HG03095 (cell line): Measurements from ENCODE around the gene JARID2.

Experiments used
- ATAC-seq: cut with Tn5 transposase; IDR thresholded peaks from one replicate; pipeline ENCODE4 v1.9.1; 2021; ENCODE audit warnings: moderate library complexity; ENCODE audit not compliant: unreplicated experiment

JARID2 gene

GRCh38 chr6:15330174-15330944 is 84.5 kb downstream of the JARID2 start:
- no peak for ATAC-seq

GRCh38 chr6:15331143-15331542 is 85.3 kb downstream of the JARID2 start:
- no peak for ATAC-seq

DNA sequence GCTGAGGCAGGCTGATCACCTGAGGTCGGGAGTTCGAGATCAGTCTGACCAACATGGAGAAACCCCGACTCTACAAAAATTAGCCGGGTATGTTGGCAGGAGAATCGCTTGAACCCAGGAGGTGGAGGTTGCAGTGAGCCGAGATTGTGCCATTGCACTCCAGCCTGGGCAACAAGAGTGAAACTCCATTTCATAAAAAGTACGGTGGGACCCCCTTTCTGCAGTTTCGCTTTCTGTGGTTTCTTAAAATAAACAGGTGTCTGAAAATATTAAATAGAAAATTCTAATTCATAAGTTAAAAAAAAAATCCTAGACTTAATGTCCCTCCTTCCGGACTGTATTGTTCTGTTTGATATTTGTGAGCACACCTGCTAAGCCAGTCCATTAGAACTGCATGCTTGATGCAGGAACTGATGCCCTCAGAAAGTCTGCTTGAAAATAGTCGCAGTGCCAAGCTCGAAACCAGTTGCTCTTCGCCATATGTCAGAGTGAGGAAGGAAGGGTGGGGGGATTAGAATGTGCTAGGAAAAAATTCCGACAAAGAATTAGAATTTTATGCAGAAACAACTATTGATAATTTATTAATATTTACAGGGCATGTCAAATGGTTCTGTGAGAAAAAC is 85.9 kb downstream of the JARID2 start:
- no peak for ATAC-seq

DNA sequence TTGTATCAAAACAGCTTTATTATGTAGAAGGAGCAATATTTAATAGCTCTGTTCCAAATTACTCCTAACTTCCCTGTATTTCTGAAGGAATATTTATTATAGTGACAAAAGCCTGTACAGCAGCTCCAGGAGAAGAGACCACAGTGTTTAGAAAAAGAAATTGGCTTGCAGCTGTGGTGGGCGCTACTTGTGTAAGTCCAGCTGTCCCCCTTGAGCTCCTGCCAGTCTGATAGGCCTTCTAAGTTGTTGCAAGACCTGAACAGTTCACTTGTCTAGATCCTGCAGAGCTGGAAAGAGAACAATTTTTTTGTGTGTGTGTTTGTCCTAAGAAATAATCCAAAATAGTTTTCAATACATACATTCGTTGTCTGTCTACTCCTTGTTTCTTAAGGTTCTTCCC is 86.6 kb downstream of the JARID2 start:
- ATAC-seq, result no peak

DNA sequence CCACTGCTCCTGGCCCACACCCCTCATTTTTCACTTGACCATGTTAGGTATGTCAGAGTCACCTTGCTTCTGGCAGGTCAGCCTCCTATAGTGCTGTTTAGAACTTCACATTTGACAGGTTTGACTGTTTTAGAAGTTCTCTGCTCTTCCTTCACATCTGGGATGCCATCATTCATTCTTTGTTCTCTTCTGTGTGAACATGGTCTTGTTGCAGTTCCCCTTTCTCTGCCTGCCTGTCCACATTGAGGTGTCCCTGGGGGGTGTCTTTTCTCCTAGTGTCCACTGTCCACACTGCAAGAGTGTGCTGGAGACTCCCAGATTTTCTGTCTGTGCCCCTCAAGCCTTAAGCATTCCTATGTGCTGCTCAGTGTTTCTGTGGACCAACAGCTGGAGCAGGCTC is 89.5 kb downstream of the JARID2 start:
- no peak for ATAC-seq

- ATAC-seq, result no peak
Observed at GRCh38 chr6:15335916-15336315, 90.0 kb downstream of the JARID2 start.

DNA sequence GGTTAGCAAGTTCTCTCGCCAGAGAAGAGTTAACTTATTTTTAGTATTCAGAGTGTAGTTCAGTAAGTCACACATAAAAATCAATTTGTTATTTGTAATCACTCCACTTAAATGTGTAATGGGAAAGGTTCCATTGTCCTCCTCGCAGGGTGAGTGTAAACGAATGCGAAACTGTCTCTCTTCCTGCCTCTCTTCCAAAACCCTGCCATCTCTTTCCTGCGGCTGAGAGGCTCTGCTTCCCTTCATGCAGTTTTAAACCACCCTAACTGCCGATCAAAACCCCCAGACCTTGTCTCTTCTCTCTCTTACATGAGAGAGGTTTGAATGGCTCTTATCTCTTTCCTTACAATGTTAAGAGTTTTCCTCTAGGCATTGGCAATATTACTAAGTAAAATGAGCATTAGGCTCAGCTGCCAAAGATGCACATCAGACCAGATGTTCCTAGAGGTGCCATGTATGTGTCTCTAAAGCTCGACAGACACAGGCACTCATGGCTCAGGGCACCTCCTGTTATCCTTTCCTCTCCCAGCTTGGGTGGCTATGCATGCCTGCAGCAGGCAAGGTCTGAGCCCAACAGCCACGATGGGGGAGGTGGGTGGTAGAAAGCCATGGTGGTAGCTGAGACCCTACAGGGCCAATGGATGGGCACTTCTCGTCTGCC is 91.2 kb downstream of the JARID2 start:
- no peak for ATAC-seq

DNA sequence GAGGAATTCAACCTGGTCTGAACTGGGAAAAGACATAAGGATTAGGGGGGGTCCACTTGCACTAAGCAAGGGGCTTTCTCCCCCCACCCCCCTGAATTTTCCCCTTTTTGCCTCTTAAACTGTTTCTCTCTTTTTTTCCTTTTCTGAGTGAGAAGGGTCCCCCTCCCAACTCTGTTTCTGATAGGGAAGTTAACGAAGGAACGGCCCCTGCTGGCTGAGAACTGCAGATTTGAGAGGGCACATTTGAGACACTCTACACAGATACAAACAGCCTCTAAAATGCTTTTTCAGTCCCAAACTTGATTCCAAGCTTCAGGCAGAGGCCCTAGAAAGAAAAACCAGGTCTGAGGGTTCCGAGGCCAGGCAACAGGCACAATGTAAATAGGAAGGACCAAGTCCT is 91.7 kb downstream of the JARID2 start:
- ATAC-seq, result no peak

DNA sequence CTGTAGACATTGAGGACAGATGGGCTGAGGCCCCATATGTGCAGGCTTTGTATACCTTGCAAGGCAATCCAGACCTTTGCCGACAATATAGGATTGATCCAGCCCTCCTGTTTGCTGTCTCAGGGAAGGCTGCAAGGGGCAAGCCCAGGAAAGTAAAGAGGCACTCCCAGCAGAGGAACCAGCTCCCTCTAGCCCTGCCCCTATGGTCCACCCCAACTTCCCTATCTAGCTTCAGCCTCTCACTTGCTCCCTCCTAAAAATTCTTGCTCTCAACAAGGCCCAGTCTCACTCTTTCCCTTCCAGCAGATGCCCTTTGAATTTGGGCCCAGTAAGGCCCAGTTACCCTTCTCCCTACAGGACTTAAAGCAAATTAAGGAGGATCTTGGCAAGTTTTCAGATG is 92.6 kb downstream of the JARID2 start:
- ATAC-seq, result no peak

- no peak for ATAC-seq
Observed at GRCh38 chr6:15339081-15339480, 93.2 kb downstream of the JARID2 start.

DNA sequence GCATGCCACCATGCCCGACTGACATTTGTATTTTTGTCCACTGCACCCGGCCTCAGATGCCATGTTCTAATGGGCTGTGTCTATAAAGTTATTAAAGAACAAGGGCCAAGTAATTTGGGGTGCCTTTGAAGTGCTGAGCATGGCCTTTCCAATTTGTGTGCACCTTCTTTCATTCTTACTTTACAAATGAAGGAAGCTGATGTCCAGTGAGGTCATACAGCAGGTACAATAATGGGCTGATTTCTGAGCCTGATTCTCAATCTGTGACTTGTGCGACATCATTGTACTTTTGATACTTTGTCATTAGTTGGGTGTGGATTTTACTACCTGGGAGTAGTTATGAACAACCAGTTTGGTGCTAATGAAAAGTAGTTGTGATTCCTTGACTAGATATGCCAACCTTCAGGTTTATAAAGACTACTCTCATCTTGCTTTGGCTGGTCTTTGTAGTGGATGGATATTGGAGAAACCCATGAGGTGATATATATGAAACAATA is 94.3 kb downstream of the JARID2 start:
- ATAC-seq, result no peak

DNA sequence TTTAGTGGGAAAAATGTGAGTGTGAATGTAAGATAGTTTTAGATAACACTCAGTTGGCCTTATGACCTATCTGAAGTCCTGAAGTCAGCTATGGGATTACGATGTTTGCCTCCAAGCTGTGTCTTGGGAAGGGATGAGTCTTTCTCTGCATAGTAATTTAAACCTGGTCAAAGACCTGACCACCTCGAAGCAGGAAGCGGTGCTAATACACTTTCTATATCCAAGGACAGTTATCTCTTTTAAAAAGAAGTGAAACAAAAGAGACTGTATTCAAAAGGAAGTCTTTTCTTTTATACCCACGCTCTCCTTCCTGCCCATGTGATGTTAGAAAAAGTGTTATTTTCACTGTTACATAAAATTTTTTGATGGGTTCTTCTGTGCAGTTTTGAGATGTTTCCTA is 94.9 kb downstream of the JARID2 start:
- ATAC-seq, result peak; percentile 54

- no peak for ATAC-seq
Observed at GRCh38 chr6:15341311-15342001, 95.6 kb downstream of the JARID2 start.

GRCh38 chr6:15342114-15342513 is 96.2 kb downstream of the JARID2 start:
- ATAC-seq, result no peak

DNA sequence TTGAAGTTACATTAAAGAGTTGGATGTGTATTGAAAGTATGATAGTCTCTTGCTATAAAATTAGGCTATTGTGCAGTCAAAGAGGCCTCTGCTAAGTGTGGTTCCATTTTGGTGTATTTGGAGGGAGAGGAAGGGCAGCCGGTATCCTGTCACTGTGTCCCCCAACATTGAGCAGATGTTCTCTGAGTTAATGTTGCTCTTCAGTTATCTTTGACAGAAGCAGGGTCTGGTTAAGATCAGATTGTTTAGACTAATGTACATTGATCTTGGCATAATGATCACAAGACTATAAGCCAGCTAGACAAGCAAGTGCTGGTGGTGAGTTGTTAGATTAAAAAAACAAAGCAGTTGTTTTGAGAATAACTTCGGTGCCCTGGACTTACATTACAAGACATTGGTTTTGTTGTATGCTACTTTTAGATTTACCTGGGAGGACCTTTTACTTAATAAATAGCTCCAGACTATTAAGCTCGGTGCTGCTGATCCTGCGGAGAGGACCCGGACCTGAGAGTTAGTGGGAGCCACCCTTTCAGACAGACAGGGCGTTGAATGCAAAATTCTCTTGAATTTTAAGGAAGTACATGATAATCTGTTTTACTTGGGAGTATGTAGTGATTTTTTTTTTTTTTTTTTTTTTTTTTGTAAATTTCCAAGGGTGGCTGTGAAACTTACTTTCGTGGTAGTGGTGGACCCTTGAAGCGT is 97.8 kb downstream of the JARID2 start:
- no peak for ATAC-seq

GRCh38 chr6:15344192-15344519 is 98.3 kb downstream of the JARID2 start:
- ATAC-seq, result no peak

DNA sequence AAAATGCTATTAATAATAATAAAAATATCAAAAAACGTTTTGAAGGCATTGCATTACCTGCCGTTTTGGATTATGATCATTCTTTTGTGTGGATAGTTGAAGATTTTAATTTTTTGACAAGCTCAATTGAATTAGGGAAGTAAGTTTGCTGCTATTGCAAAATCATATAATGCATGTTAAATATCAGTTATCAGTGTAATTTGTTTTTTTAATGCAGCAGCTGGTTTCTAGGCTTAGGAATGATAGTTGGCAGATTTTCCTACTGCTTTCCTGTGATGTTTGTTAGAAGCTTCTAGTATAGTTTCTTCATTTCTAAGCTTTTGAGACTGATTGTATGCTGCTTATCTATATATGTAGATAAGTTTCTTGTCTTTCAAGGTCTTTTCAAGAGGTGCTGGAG is 99.0 kb downstream of the JARID2 start:
- ATAC-seq, result no peak

DNA sequence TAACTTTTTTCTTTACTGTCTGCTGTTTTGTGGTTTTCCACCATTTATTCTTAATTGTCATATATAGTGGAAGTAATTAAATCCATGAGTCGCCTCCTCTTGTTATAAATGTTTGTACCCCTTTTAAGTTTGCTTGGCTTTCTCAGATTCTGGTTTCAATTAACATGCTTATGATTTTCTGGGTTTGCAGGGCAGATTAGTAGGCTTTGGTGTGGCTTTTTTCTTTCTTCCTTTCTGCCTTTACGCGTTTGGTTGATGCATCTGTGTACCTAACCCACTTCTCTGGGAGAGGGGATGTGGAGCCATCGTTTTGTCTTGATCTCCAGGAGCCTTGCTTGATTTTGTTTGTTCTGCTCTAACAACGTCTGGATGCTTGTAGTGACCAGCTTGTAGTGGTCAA is 100.4 kb downstream of the JARID2 start:
- ATAC-seq, result no peak

- ATAC-seq, result no peak
Observed at GRCh38 chr6:15348528-15348927, 102.7 kb downstream of the JARID2 start.

DNA sequence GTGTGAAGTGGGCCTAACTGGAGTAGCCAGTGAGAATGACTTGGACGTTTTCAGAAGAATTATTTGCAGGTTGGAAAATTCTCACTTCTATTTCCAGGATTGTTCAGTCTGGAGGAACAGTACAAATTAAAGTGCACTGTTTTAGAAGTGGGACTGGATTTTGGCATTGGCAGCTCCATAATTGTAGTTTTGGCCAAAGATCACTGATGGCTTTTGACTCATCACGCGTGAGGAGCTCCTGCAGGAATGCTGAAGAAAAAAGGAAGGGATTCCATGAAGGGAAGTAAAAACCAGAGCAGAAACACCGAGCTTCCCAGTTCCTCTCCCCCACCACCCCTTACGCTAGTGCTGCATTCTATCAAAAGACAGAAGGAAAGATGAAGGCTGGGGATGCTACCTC is 103.5 kb downstream of the JARID2 start:
- ATAC-seq, result no peak
